HEK293 (cell line): Measurements from ENCODE around the gene STRN3.

ENCODE experiments used
- ELK4 ChIP-seq: IDR thresholded peaks from 2 replicates; pipeline ENCODE4 v1.6.1; 2011; ENCODE audit warnings: mild to moderate bottlenecking, low read depth, low read length, borderline replicate concordance
- GLIS1 ChIP-seq: fragments of 450-650 bp; formaldehyde crosslinking; IDR thresholded peaks from 2 replicates; pipeline ENCODE4 v1.5.1; 2016; ENCODE audit warnings: missing biosample characterization, missing genetic modification characterization
- HOXD13 ChIP-seq: sonication (generic); formaldehyde crosslinking; IDR thresholded peaks from 2 replicates; pipeline ENCODE4 v1.8.0; 2022; ENCODE audit warnings: missing genetic modification reagents, borderline replicate concordance
- KLF1 ChIP-seq: fragments of 450-650 bp; formaldehyde crosslinking; IDR thresholded peaks from 2 replicates; pipeline ENCODE4 v1.5.1; 2016; ENCODE audit warnings: missing biosample characterization, missing genetic modification characterization
- OSR2 ChIP-seq: fragments of 450-650 bp; formaldehyde crosslinking; IDR thresholded peaks from 2 replicates; pipeline ENCODE4 v1.5.1; 2016; ENCODE audit warnings: missing biosample characterization, missing genetic modification characterization
- TCF7L2 ChIP-seq: IDR thresholded peaks from 2 replicates; pipeline ENCODE4 v1.6.1; 2011; ENCODE audit warnings: low read depth, mild to moderate bottlenecking, inconsistent platforms, low read length, moderate library complexity, borderline replicate concordance
- TRIM28 ChIP-seq: IDR thresholded peaks from 2 replicates; pipeline ENCODE4 v1.6.1; 2011; ENCODE audit warnings: low read length, control low read depth, borderline replicate concordance
- ZBTB20 ChIP-seq: fragments of 450-650 bp; formaldehyde crosslinking; IDR thresholded peaks from 2 replicates; pipeline ENCODE4 v1.5.1; 2016; ENCODE audit warnings: missing biosample characterization, missing genetic modification characterization
- ZIC2 ChIP-seq: fragments of 450-650 bp; formaldehyde crosslinking; IDR thresholded peaks from 2 replicates; pipeline ENCODE4 v1.5.1; 2016; ENCODE audit warnings: missing biosample characterization, missing genetic modification characterization
- ZNF10 ChIP-seq: fragments of 450-650 bp; formaldehyde crosslinking; IDR thresholded peaks from 2 replicates; pipeline ENCODE4 v1.5.1; 2017; ENCODE audit warnings: missing biosample characterization, missing genetic modification characterization
- ZNF133 ChIP-seq: fragments of 450-650 bp; formaldehyde crosslinking; IDR thresholded peaks from 2 replicates; pipeline ENCODE4 v1.5.1; 2016; ENCODE audit warnings: missing biosample characterization, missing genetic modification characterization
- ZNF157 ChIP-seq: fragments of 450-650 bp; formaldehyde crosslinking; IDR thresholded peaks from 2 replicates; pipeline ENCODE4 v1.5.1; 2016; ENCODE audit warnings: missing biosample characterization, missing genetic modification characterization
- ZNF16 ChIP-seq: fragments of 450-650 bp; formaldehyde crosslinking; IDR thresholded peaks from 2 replicates; pipeline ENCODE4 v1.5.1; 2016; ENCODE audit warnings: low read depth, missing biosample characterization, missing genetic modification characterization
- ZNF184 ChIP-seq: fragments of 450-650 bp; IDR thresholded peaks from 2 replicates; pipeline ENCODE4 v1.5.1; 2018; ENCODE audit warnings: missing biosample characterization, mild to moderate bottlenecking, missing genetic modification characterization
- ZNF221 ChIP-seq: fragments of 450-650 bp; formaldehyde crosslinking; IDR thresholded peaks from 2 replicates; pipeline ENCODE4 v1.5.1; 2017; ENCODE audit warnings: missing biosample characterization, missing genetic modification characterization, borderline replicate concordance
- ZNF248 ChIP-seq: fragments of 450-650 bp; formaldehyde crosslinking; IDR thresholded peaks from 2 replicates; pipeline ENCODE4 v1.5.1; 2017; ENCODE audit warnings: missing biosample characterization, missing genetic modification characterization
- ZNF335 ChIP-seq: fragments of 450-650 bp; formaldehyde crosslinking; conservative IDR thresholded peaks from 2 replicates; pipeline ENCODE4 v1.5.1; 2016; ENCODE audit warnings: missing biosample characterization, missing genetic modification characterization
- ZNF350 ChIP-seq: fragments of 450-650 bp; formaldehyde crosslinking; IDR thresholded peaks from 2 replicates; pipeline ENCODE4 v1.5.0; 2017; ENCODE audit warnings: missing biosample characterization, mild to moderate bottlenecking, missing genetic modification characterization
- ZNF354C ChIP-seq: fragments of 450-650 bp; formaldehyde crosslinking; IDR thresholded peaks from 2 replicates; pipeline ENCODE4 v1.5.1; 2016; ENCODE audit warnings: missing biosample characterization, missing genetic modification characterization, low read depth, borderline replicate concordance
- ZNF37A ChIP-seq: fragments of 450-650 bp; IDR thresholded peaks from 2 replicates; pipeline ENCODE4 v1.5.1; 2018; ENCODE audit warnings: missing biosample characterization, missing genetic modification characterization
- ZNF404 ChIP-seq: fragments of 450-650 bp; formaldehyde crosslinking; IDR thresholded peaks from 2 replicates; pipeline ENCODE4 v1.5.1; 2017; ENCODE audit warnings: missing biosample characterization, missing genetic modification characterization
- ZNF473 ChIP-seq: fragments of 450-650 bp; formaldehyde crosslinking; IDR thresholded peaks from 2 replicates; pipeline ENCODE4 v1.5.1; 2017; ENCODE audit warnings: missing biosample characterization, missing genetic modification characterization
- ZNF529 ChIP-seq: fragments of 450-650 bp; formaldehyde crosslinking; IDR thresholded peaks from 2 replicates; pipeline ENCODE4 v1.5.1; 2017; ENCODE audit warnings: missing genetic modification characterization, missing biosample characterization; ENCODE audit not compliant: insufficient replicate concordance
- ZNF544 ChIP-seq: fragments of 450-650 bp; formaldehyde crosslinking; IDR thresholded peaks from 2 replicates; pipeline ENCODE4 v1.5.0; 2017; ENCODE audit warnings: missing biosample characterization, missing genetic modification characterization
- ZNF558 ChIP-seq: fragments of 450-650 bp; formaldehyde crosslinking; IDR thresholded peaks from 2 replicates; pipeline ENCODE4 v1.5.1; 2016; ENCODE audit warnings: missing biosample characterization, missing genetic modification characterization
- ZNF600 ChIP-seq: fragments of 450-650 bp; formaldehyde crosslinking; IDR thresholded peaks from 2 replicates; pipeline ENCODE4 v1.5.1; 2016; ENCODE audit warnings: missing biosample characterization, missing genetic modification characterization
- ZNF624 ChIP-seq: fragments of 450-650 bp; formaldehyde crosslinking; IDR thresholded peaks from 2 replicates; pipeline ENCODE4 v1.5.1; 2017; ENCODE audit warnings: missing biosample characterization, missing genetic modification characterization
- ZNF664 ChIP-seq: fragments of 450-650 bp; formaldehyde crosslinking; IDR thresholded peaks from 2 replicates; pipeline ENCODE4 v1.5.1; 2016; ENCODE audit warnings: missing biosample characterization, missing genetic modification characterization
- ZNF670 ChIP-seq: fragments of 450-650 bp; formaldehyde crosslinking; IDR thresholded peaks from 2 replicates; pipeline ENCODE4 v1.5.1; 2016; ENCODE audit warnings: missing biosample characterization, missing genetic modification characterization, low read depth
- ZNF677 ChIP-seq: fragments of 450-650 bp; IDR thresholded peaks from 2 replicates; pipeline ENCODE4 v1.5.0; 2018; ENCODE audit warnings: missing biosample characterization, mild to moderate bottlenecking, missing genetic modification characterization, moderate library complexity
- ZNF701 ChIP-seq: fragments of 450-650 bp; formaldehyde crosslinking; IDR thresholded peaks from 2 replicates; pipeline ENCODE4 v1.5.1; 2016; ENCODE audit warnings: missing biosample characterization, missing genetic modification characterization
- ZNF747 ChIP-seq: fragments of 450-650 bp; formaldehyde crosslinking; IDR thresholded peaks from 2 replicates; pipeline ENCODE4 v1.5.1; 2016; ENCODE audit warnings: missing biosample characterization, missing genetic modification characterization
- ZNF792 ChIP-seq: fragments of 450-650 bp; formaldehyde crosslinking; IDR thresholded peaks from 2 replicates; pipeline ENCODE4 v1.5.1; 2016; ENCODE audit warnings: missing biosample characterization, missing genetic modification characterization
- ZNF837 ChIP-seq: fragments of 450-650 bp; formaldehyde crosslinking; IDR thresholded peaks from 2 replicates; pipeline ENCODE4 v1.5.1; 2016; ENCODE audit warnings: missing biosample characterization, missing genetic modification characterization
- ZSCAN16 ChIP-seq: fragments of 450-650 bp; formaldehyde crosslinking; IDR thresholded peaks from 2 replicates; pipeline ENCODE4 v1.5.1; 2016; ENCODE audit warnings: missing biosample characterization, missing genetic modification characterization
- ZSCAN23 ChIP-seq: fragments of 450-650 bp; formaldehyde crosslinking; IDR thresholded peaks from 2 replicates; pipeline ENCODE4 v1.5.1; 2016; ENCODE audit warnings: missing biosample characterization, missing genetic modification characterization
- ZSCAN5A ChIP-seq: fragments of 450-650 bp; formaldehyde crosslinking; IDR thresholded peaks from 2 replicates; pipeline ENCODE4 v1.5.1; 2016; ENCODE audit warnings: missing biosample characterization, missing genetic modification characterization
- ZXDB ChIP-seq: fragments of 450-650 bp; formaldehyde crosslinking; IDR thresholded peaks from 2 replicates; pipeline ENCODE4 v1.5.1; 2016; ENCODE audit warnings: missing biosample characterization, missing genetic modification characterization
- TF ChIP-seq, protein P1 (sequence below): fragments of 450-650 bp; formaldehyde crosslinking; IDR thresholded peaks from 2 replicates; pipeline ENCODE4 v1.5.1; 2016; ENCODE audit warnings: missing biosample characterization, missing genetic modification characterization
- TF ChIP-seq, protein P2 (sequence below): fragments of 450-650 bp; formaldehyde crosslinking; IDR thresholded peaks from 2 replicates; pipeline ENCODE4 v1.5.1; 2016; ENCODE audit warnings: missing biosample characterization, missing genetic modification characterization

STRN3 gene

DNA sequence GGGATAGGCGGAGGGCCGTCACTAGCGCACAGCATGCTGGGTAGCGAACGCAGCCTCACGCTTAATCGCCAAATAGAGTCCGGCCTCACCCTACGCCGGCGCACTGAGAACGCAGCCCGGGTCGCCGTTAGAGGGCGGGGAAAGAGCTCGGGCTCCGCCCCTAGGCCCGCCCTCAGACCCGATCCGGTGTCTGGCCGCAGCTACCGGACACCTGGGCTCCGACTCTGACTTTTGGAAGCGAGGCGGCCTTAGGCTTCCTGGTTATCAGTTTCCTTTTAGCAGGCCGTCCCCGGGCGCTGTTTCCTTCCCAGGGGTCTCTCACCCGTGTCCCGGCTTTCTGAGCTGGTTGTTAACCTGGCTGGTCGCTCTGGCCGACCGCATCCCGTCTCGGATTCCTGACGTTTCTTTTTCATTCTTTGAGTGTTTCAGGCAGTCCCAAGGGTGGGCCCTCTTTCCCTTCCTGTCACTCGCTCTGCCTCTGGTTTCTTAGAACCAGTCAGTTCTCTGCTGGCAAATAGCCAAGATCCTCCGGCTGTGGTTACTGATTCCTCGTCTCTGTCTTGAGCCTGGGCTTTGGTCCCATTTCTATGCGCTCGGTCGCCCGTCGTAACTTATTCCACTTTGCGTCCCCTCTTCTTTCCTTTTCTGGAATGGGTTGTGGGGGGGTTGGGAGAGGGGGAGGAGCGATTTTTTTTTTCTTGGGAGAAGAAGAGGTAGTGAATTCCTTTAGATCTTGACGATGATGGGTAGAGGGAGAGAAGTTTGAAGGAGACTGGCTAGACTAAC is 464 bp upstream of the STRN3 start (continued):
- TF ChIP-seq ZNF600 (tag by site-specific recombination) (peak; percentile 87), ZNF221 (no peak), ZNF701 (tag by site-specific recombination) (no peak), TCF7L2 (no peak), GLIS1 (tag by site-specific recombination) (no peak), HOXD13 (CRISPR knock-in tag) (no peak), ELK4 (no peak), ZNF10 (tag by site-specific recombination) (no peak), ZBTB20 (tag by site-specific recombination) (peak; percentile 64), ZIC2 (tag by site-specific recombination) (no peak), ZNF350 (tag by site-specific recombination) (no peak), ZNF248 (no peak), ZNF16 (no peak), ZNF133 (no peak), ZSCAN16 (tag by site-specific recombination) (no peak), ZNF157 (no peak), ZNF624 (tag by site-specific recombination) (no peak), ZSCAN5A (no peak), ZNF558 (tag by site-specific recombination) (no peak), ZNF37A (tag by site-specific recombination) (no peak), OSR2 (tag by site-specific recombination) (peak; percentile 79), ZNF335 (tag by site-specific recombination) (peak; percentile 83), ZXDB (tag by site-specific recombination) (peak; percentile 75), ZNF473 (tag by site-specific recombination) (no peak), TRIM28 (peak; percentile 69; the same call in 1 of the 2 replicates), ZSCAN23 (no peak), ZNF670 (tag by site-specific recombination) (no peak), ZNF529 (tag by site-specific recombination) (no peak), ZNF837 (tag by site-specific recombination) (no peak), ZNF404 (tag by site-specific recombination) (no peak), ZNF792 (tag by site-specific recombination) (no peak), ZNF747 (tag by site-specific recombination) (no peak), ZNF544 (tag by site-specific recombination) (no peak), ZNF354C (no peak), ZNF184 (tag by site-specific recombination) (peak; percentile 77; the same call in 1 of the 2 replicates), KLF1 (tag by site-specific recombination) (no peak; the same call in 1 of the 2 replicates), ZNF677 (no peak), ZNF664 (no peak)
- TF ChIP-seq, protein P1, sequence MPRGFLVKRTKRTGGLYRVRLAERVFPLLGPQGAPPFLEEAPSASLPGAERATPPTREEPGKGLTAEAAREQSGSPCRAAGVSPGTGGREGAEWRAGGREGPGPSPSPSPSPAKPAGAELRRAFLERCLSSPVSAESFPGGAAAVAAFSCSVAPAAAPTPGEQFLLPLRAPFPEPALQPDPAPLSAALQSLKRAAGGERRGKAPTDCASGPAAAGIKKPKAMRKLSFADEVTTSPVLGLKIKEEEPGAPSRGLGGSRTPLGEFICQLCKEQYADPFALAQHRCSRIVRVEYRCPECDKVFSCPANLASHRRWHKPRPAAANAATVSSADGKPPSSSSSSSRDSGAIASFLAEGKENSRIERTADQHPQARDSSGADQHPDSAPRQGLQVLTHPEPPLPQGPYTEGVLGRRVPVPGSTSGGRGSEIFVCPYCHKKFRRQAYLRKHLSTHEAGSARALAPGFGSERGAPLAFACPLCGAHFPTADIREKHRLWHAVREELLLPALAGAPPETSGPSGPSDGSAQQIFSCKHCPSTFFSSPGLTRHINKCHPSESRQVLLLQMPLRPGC (tag by site-specific recombination), result peak; percentile 93
- TF ChIP-seq, protein P2, sequence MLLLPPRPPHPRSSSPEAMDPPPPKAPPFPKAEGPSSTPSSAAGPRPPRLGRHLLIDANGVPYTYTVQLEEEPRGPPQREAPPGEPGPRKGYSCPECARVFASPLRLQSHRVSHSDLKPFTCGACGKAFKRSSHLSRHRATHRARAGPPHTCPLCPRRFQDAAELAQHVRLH (tag by site-specific recombination), result no peak
